ENCODE measurements around the gene ZNFX1. TPM values are rescaled to one million over a fixed set of nuclear protein-coding genes. Genes with fewer than 3 reads are reported as not detected.

The ZNFX1 gene
- polyA plus RNA-seq, 2 of the 4 experiments (the other 2 are of a cell fraction): 6.0 to 11.5 TPM

- Histone ChIP-seq H3K4me2 (peak overlapping the region; percentile 83), H3K4me3 (peak overlapping the region; percentile 92), H3K9me3 (no peaks in the 10 kb centered on the region), H3K27ac (peak overlapping the region; percentile 98), H3K4me1 (peaks cover 15% of the 10 kb centered on the region)
- CTCF ChIA-PET: interaction anchor here (0.6 to 2.1 kb wide), 4 partner anchors 11 to 30 kb away, joined by 3 to 8 read pairs (median 4); no protein-coding TSS in a partner anchor
- 12% methylated on average over 3 of the region's 3 CpGs for WGBS (ENCODE audit: missing lambda C conversion rate)
- POLR2A ChIA-PET: interaction anchor here (0.9 kb wide), 1 partner anchor 26 kb away, joined by 3 read pairs; no protein-coding TSS in a partner anchor
- TF ChIP-seq PHF8 (IDR thresholded peaks at IDR 0.05; ENCODE audit: borderline replicate concordance, low read depth): no peak
- TF ChIP-seq RAD21 (conservative IDR thresholded peaks at IDR 0.05 in 1 of 2, IDR thresholded peaks at IDR 0.05 in 1 of 2): no peak
- TF ChIP-seq REST (IDR thresholded peaks at IDR 0.05): no peak
- TF ChIP-seq KDM5A (IDR thresholded peaks at IDR 0.05): no peak
- no peak for TF ChIP-seq FOSL2 (IDR thresholded peaks at IDR 0.05)
- 0 out of 2 replicates have a peak, but pooled peaks have one; percentile 13 for TF ChIP-seq FOSL2 (CRISPR knock-in tag; IDR thresholded peaks at IDR 0.05)
- TF ChIP-seq RNF2 (IDR thresholded peaks at IDR 0.05; ENCODE audit: borderline replicate concordance, low read depth): no peak
- TF ChIP-seq SREBF2 (IDR thresholded peaks at IDR 0.05): no peak
- no peak for TF ChIP-seq HMGXB4 (CRISPR knock-in tag; IDR thresholded peaks at IDR 0.05; ENCODE audit: borderline replicate concordance)
- no peak for TF ChIP-seq GATA3 (IDR thresholded peaks at IDR 0.05; ENCODE audit: borderline replicate concordance)
- TF ChIP-seq HEYL (CRISPR knock-in tag; IDR thresholded peaks at IDR 0.05): no peak
- no peak for TF ChIP-seq POLR2A (IDR thresholded peaks at IDR 0.05; ENCODE audit: low read length)
- no peak for TF ChIP-seq HOXA7 (CRISPR knock-in tag; IDR thresholded peaks at IDR 0.05)
- no peak for TF ChIP-seq CHD4 (IDR thresholded peaks at IDR 0.05; ENCODE audit: borderline replicate concordance)
- TF ChIP-seq CHD2 (IDR thresholded peaks at IDR 0.05; ENCODE audit: low read length, partially characterized antibody): no peak
- no peak for TF ChIP-seq FOXS1 (CRISPR knock-in tag; IDR thresholded peaks at IDR 0.05)
- TF ChIP-seq NPAS2 (CRISPR knock-in tag; IDR thresholded peaks at IDR 0.05; ENCODE audit: borderline replicate concordance): no peak
- 0 out of 2 replicates have a peak, but pooled peaks have one; percentile 23 for TF ChIP-seq MYC (IDR thresholded peaks at IDR 0.05; ENCODE audit: borderline replicate concordance, low read length)
- 0 out of 2 replicates have a peak, but pooled peaks have one; percentile 13 for TF ChIP-seq MAX (IDR thresholded peaks at IDR 0.05)
- TF ChIP-seq TP53 (CRISPR knock-in tag; IDR thresholded peaks at IDR 0.05): no peak
- FAIRE-seq (no peak), DNase-seq (ENCODE audit: low read depth in 1 of 2, low spot score in 1 of 2) (no peak), ATAC-seq (no peak)
Measured at GRCh38 chr20:49276161-49276960, 1.5 kb downstream of the ZNFX1 start.

GRCh38 chr20:49275636-49276035 is 2.2 kb downstream of the ZNFX1 start:
- POLR2A ChIA-PET: no interaction called here
- no peak for TF ChIP-seq PHF8 (IDR thresholded peaks at IDR 0.05; ENCODE audit: borderline replicate concordance, low read depth)
- no peak for TF ChIP-seq FOSL2 (IDR thresholded peaks at IDR 0.05)
- TF ChIP-seq FOSL2 (CRISPR knock-in tag; IDR thresholded peaks at IDR 0.05): no peak
- TF ChIP-seq TP53 (CRISPR knock-in tag; IDR thresholded peaks at IDR 0.05): no peak
- TF ChIP-seq EHF (CRISPR knock-in tag; IDR thresholded peaks at IDR 0.05): no peak
- no peak for TF ChIP-seq FOXS1 (CRISPR knock-in tag; IDR thresholded peaks at IDR 0.05)
- no peak for TF ChIP-seq ZC3H11A (IDR thresholded peaks at IDR 0.05)
- TF ChIP-seq KDM1A (IDR thresholded peaks at IDR 0.05; ENCODE audit: low read depth): no peak
- TF ChIP-seq NPAS2 (CRISPR knock-in tag; IDR thresholded peaks at IDR 0.05; ENCODE audit: borderline replicate concordance): no peak
- TF ChIP-seq CBX8 (IDR thresholded peaks at IDR 0.05): no peak
- no peak for TF ChIP-seq GATA3 (IDR thresholded peaks at IDR 0.05; ENCODE audit: borderline replicate concordance)
- TF ChIP-seq USF2 (IDR thresholded peaks at IDR 0.05): no peak
- no peak for TF ChIP-seq ZSCAN20 (CRISPR knock-in tag; IDR thresholded peaks at IDR 0.05)
- TF ChIP-seq MAFK (IDR thresholded peaks at IDR 0.05; ENCODE audit: partially characterized antibody): no peak
- no peak for TF ChIP-seq EHMT2 (IDR thresholded peaks at IDR 0.05; ENCODE audit: low read depth)
- no peak for TF ChIP-seq TFCP2L1 (CRISPR knock-in tag; IDR thresholded peaks at IDR 0.05)
- no peaks in the 10 kb centered on the region for H3K9me3 ChIP-seq
- peak overlapping the region; percentile 83 for H3K4me2 ChIP-seq
- ATAC-seq (no peak), DNase-seq (ENCODE audit: low read depth in 1 of 2, low spot score in 1 of 2) (no peak), FAIRE-seq (no peak)
- peak overlapping the region in 1 of 2 experiments; percentile 98; a peak in 5 of 6 replicates for H3K27ac ChIP-seq
- H3K4me3 ChIP-seq: peak overlapping the region; percentile 92; the same call in 1 of the 3 replicates
- WGBS (ENCODE audit: missing lambda C conversion rate): 44% methylated on average over 2 of the region's 2 CpGs
- CTCF ChIA-PET: interaction anchor here (0.8 to 2.1 kb wide), 3 partner anchors 10 to 48 kb away, joined by 4 to 8 read pairs (median 4); no protein-coding TSS in a partner anchor
- H3K4me1 ChIP-seq: peaks cover 15% of the 10 kb centered on the region
